DOHH2 (cell line): ENCODE data around the gene RPTOR.

Experiments
- H3F3A ChIP-seq: fragments of 200-600 bp; sonication (generic), shearing (Covaris generic); 2 replicates; pipeline ENCODE4 v1.6.0; 2016; ENCODE audit warnings: antibody characterized with exemption, mild to moderate bottlenecking; ENCODE audit not compliant: control insufficient read depth, insufficient read depth
- H3K27ac ChIP-seq: fragments of 200-600 bp; sonication (generic); 2 replicates; pipeline ENCODE4 v1.5.1; 2014; ENCODE audit warnings: low read depth, mild to moderate bottlenecking, low read length, moderate library complexity
- H3K27me3 ChIP-seq: fragments of 200-600 bp; sonication (generic); 2 replicates; pipeline ENCODE4 v1.6.1; 2014; ENCODE audit warnings: mild to moderate bottlenecking, low read length, mixed read lengths; ENCODE audit not compliant: control insufficient read depth
- H3K36me3 ChIP-seq: fragments of 200-600 bp; sonication (generic); 2 replicates; pipeline ENCODE4 v1.6.1; 2014; ENCODE audit warnings: mild to moderate bottlenecking, low read length, moderate library complexity, mixed read lengths; ENCODE audit not compliant: control insufficient read depth
- H3K4me1 ChIP-seq: fragments of 200-600 bp; sonication (generic); 2 replicates; pipeline ENCODE4 v1.6.1; 2014; ENCODE audit warnings: mild to moderate bottlenecking, low read length, mixed read lengths; ENCODE audit not compliant: control insufficient read depth
- H3K4me2 ChIP-seq: fragments of 200-600 bp; sonication (generic); 2 replicates; pipeline ENCODE4 v1.6.0; 2014; ENCODE audit warnings: mild to moderate bottlenecking, low read length, moderate library complexity
- H3K4me3 ChIP-seq: fragments of 200-600 bp; sonication (generic); 2 replicates; pipeline ENCODE4 v1.5.1; 2014; ENCODE audit warnings: mild to moderate bottlenecking, low read length, mixed read lengths
- H3K79me2 ChIP-seq: fragments of 200-600 bp; sonication (generic); 2 replicates; pipeline ENCODE4 v1.6.1; 2014; ENCODE audit warnings: mild to moderate bottlenecking, low read length, mixed read lengths; ENCODE audit not compliant: control insufficient read depth
- H3K9me2 ChIP-seq: fragments of 200-600 bp; sonication (generic); replicated peaks from 2 replicates; pipeline ENCODE4 v1.6.1; 2014; ENCODE audit warnings: mild to moderate bottlenecking, low read length, mixed read lengths; ENCODE audit not compliant: control insufficient read depth
- H3K9me3 ChIP-seq: fragments of 200-600 bp; sonication (generic); 2 replicates; pipeline ENCODE4 v1.6.1; 2014; ENCODE audit warnings: antibody characterized with exemption, low read length, mixed read lengths; ENCODE audit not compliant: control insufficient read depth, insufficient read depth
- H4K20me1 ChIP-seq: fragments of 200-600 bp; sonication (generic); 2 replicates; pipeline ENCODE4 v1.6.0; 2014; ENCODE audit warnings: low read depth, mild to moderate bottlenecking, antibody characterized with exemption, low read length, moderate library complexity; ENCODE audit not compliant: control insufficient read depth, insufficient read depth
- EZH2phosphoT487 ChIP-seq: fragments of 200-600 bp; sonication (generic); IDR thresholded peaks from 2 replicates; pipeline ENCODE4 v1.6.1; 2017; ENCODE audit warnings: borderline replicate concordance, mild to moderate bottlenecking, antibody characterized with exemption, low read length, moderate library complexity, mixed read lengths
- TF ChIP-seq, protein P1 (sequence below): fragments of 200-600 bp; sonication (generic); IDR thresholded peaks from one replicate; pipeline ENCODE4 v1.5.1; 2014; ENCODE audit warnings: antibody characterized with exemption, mild to moderate bottlenecking, low read depth, low read length; ENCODE audit not compliant: poor library complexity, severe bottlenecking

Gene RPTOR

DNA sequence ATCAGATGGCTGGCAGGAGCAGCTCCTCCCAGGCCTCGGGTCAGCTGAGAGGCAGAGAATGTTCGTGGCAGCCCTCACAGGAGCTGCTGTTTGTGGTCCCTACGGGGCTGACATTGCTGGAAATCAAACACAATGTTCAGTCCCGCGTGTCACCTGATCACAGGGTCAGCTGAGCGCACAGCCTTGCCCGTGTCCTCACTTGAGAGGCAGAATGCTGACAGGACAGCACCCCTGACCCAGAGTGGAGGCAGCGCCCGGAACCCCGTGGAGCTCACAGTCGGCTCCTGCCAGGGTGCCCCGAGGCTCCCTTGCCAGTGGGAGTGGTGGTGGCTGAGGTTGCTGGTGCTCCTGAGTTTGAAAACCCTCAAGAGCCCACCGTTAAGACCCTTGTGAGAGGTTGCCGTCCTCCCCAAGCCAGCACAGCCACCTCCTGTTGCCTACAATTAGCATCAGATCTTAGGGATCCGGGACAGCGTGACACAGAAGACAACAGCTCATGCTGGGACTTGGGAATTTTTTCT lies 443.4 kb downstream of the RPTOR start:
- Histone ChIP-seq H3K79me2 (peaks cover 10% of the 10 kb centered on the region), H3K4me2 (no peak overlapping the region), H3K9me3 (no peaks in the 10 kb centered on the region)

DNA sequence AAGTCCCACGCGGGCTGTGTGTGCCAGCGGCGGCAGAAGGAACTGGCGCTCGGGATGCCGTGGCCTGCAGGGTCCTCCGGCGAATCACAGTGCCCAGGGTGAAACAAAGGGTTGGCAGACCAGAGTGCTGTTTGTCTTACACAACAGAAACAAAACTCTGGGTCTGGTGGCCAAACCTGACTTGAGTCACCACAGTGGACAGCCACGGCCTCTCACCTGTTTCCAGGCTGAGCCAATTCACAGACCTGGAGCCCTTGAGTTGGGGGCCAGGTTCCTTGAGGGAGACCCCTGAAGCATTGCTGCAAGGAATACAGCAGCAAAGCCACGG lies 444.9 kb downstream of the RPTOR start:
- TF ChIP-seq, protein P1, sequence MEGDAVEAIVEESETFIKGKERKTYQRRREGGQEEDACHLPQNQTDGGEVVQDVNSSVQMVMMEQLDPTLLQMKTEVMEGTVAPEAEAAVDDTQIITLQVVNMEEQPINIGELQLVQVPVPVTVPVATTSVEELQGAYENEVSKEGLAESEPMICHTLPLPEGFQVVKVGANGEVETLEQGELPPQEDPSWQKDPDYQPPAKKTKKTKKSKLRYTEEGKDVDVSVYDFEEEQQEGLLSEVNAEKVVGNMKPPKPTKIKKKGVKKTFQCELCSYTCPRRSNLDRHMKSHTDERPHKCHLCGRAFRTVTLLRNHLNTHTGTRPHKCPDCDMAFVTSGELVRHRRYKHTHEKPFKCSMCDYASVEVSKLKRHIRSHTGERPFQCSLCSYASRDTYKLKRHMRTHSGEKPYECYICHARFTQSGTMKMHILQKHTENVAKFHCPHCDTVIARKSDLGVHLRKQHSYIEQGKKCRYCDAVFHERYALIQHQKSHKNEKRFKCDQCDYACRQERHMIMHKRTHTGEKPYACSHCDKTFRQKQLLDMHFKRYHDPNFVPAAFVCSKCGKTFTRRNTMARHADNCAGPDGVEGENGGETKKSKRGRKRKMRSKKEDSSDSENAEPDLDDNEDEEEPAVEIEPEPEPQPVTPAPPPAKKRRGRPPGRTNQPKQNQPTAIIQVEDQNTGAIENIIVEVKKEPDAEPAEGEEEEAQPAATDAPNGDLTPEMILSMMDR = no peak
- no peak for TF ChIP-seq EZH2phosphoT487
- Histone ChIP-seq H3F3A (no peaks in the 10 kb centered on the region), H3K27ac (no peak overlapping the region), H4K20me1 (no peaks in the 10 kb centered on the region), H3K36me3 (no peaks in the 10 kb centered on the region), H3K9me2 (no peaks in the 10 kb centered on the region), H3K27me3 (peaks cover 30% of the 10 kb centered on the region), H3K4me3 (peak overlapping the region; percentile 60), H3K4me2 (peak overlapping the region; percentile 81), H3K4me1 (peaks cover 30% of the 10 kb centered on the region), H3K9me3 (no peaks in the 10 kb centered on the region), H3K79me2 (peaks cover 15% of the 10 kb centered on the region)

More for the DNA sequence above, 443.4 kb downstream of the RPTOR start:
- TF ChIP-seq, protein P1 = no peak
- TF ChIP-seq EZH2phosphoT487 = no peak
- Histone ChIP-seq H4K20me1 (no peaks in the 10 kb centered on the region), H3K27ac (no peak overlapping the region), H3K4me3 (no peak overlapping the region), H3K27me3 (peaks cover 30% of the 10 kb centered on the region), H3K9me2 (no peaks in the 10 kb centered on the region), H3F3A (no peaks in the 10 kb centered on the region), H3K36me3 (no peaks in the 10 kb centered on the region), H3K4me1 (peaks cover 25% of the 10 kb centered on the region)

DNA sequence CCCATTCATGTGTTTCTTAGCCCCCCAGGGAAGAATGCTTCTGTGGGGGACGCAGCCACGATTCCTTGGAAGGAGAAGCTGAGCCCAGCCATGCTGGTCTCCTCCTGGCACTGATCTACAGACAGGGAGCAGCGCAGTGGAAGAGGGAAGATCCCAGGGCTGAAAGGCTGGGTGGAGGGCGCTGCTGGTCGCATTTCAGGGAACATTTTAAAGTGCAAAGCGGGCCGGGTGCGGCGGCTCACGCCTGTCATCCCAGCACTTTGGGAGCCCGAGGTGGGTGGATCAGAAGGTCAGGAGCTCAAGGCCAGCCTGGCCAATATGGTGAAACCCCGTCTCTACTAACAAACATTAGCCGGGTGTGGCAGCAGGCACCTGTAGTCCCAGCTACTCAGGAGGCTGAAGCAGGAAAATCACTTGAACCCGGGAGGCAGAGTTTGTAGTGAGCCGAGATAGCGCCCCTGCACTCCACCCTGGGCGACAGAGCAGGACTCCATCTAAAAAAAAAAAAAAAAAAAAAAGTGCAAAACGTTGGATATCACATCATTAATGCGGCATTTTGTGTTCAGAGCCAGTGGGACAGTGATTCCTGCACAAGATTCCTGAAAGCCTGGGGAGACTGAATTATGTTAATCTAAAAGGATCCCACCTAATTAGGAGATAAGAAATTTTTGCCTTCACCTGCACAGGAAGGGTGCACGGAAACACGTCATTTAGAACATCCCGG lies 446.4 kb downstream of the RPTOR start:
- H4K20me1 ChIP-seq = no peaks in the 10 kb centered on the region
- H3K4me2 ChIP-seq = peak overlapping the region; percentile 86
- no peaks in the 10 kb centered on the region for H3F3A ChIP-seq
- H3K36me3 ChIP-seq = no peaks in the 10 kb centered on the region; the same call in 1 of the 2 replicates
- H3K4me1 ChIP-seq = peaks cover 30% of the 10 kb centered on the region
- no peaks in the 10 kb centered on the region for H3K9me2 ChIP-seq
- TF ChIP-seq, protein P1 = no peak
- TF ChIP-seq EZH2phosphoT487 = no peak
- H3K9me3 ChIP-seq = no peaks in the 10 kb centered on the region
- no peak overlapping the region for H3K27ac ChIP-seq
- peak overlapping the region; percentile 82 for H3K4me3 ChIP-seq
- peaks cover 15% of the 10 kb centered on the region for H3K79me2 ChIP-seq
- H3K27me3 ChIP-seq = peaks cover 30% of the 10 kb centered on the region
